GM20000 (cell line): ENCODE data around the gene VSIG1.

Source experiments
- DNase-seq: peaks from one replicate; pipeline ENCODE4 v3.0.0; 2012; ENCODE audit warnings: low spot score
- CTCF ChIP-seq: IDR thresholded peaks from 2 replicates; pipeline ENCODE4 v1.5.1; 2012; ENCODE audit warnings: mild to moderate bottlenecking, control low read depth; ENCODE audit errors: extremely low read depth, missing control alignments

VSIG1 gene

GRCh38 chrX:108088511-108088910 lies 43.6 kb downstream of the VSIG1 start:
- TF ChIP-seq CTCF, result no peak

GRCh38 chrX:108090491-108091263 lies 45.8 kb downstream of the VSIG1 start:
- no peak for DNase-seq
- TF ChIP-seq CTCF, result no peak

More at GRCh38 chrX:108088511-108088910, 43.6 kb downstream of the VSIG1 start:
- DNase-seq, result no peak

- TF ChIP-seq CTCF, result no peak
- peak; percentile 75 for DNase-seq
These were observed 46.5 kb downstream of the VSIG1 start, which contains the start of the genes ATG4A and PSMD10 for GRCh38 chrX:108091264-108091877. Gene ATG4A (plus strand): TSS chrX:108091778. CDS start chrX:108091827, 49 bp downstream. Gene PSMD10 (minus strand): TSS chrX:108091542. CDS start chrX:108091520, 22 bp downstream.

GRCh38 chrX:108091878-108092291 lies 47.0 kb downstream of the VSIG1 start:
- no peak for TF ChIP-seq CTCF

GRCh38 chrX:108097380-108097779 lies 52.5 kb downstream of the VSIG1 start:
- TF ChIP-seq CTCF, result no peak
- DNase-seq, result no peak

More at GRCh38 chrX:108091878-108092291, 47.0 kb downstream of the VSIG1 start:
- peak; percentile 7 for DNase-seq

GRCh38 chrX:108105473-108105872 lies 60.6 kb downstream of the VSIG1 start:
- no peak for TF ChIP-seq CTCF
- DNase-seq, result no peak

- DNase-seq, result no peak
- TF ChIP-seq CTCF, result no peak
These were observed 69.7 kb downstream of the VSIG1 start for GRCh38 chrX:108114541-108114940.
